HepG2 (cell line): ENCODE measurements around the gene RSPH1. TPM values are rescaled to one million over a fixed set of nuclear protein-coding genes. Genes with fewer than 3 reads are reported as not detected.

Experiments
- ATAC-seq: fragments of 200-7000 bp; cut with Tn5 transposase; 3 replicates; pipeline ENCODE4 v1.9.1; 2020; ENCODE audit warnings: mild to moderate bottlenecking, moderate library complexity
- BruUV-seq: library from RNA; stranded (reverse); fragments of 400-500 nt; replicated peaks from 2 replicates; lab custom pipeline; 2021; lab: Mats Ljungman, UMichigan
- CTCF ChIA-PET: fragments of 300-600 bp; formaldehyde crosslinking; extraction: SDS; loops from one replicate; lab custom pipeline; 2021; ENCODE audit warnings: low total read pairs, inconsistent platforms, low intra/inter-chr PET ratio; lab: Yijun Ruan, JAX
- POLR2A ChIA-PET: fragments of 350-600 bp; sonication (Branson Sonifier 250); formaldehyde crosslinking; loops from one replicate; lab custom pipeline; 2020; ENCODE audit warnings: antibody characterized with exemption, inconsistent platforms; lab: Yijun Ruan, JAX
- DNase-seq: peaks from one replicate; pipeline ENCODE4 v3.0.0-alpha.2; 2015; ENCODE audit warnings: low spot score
- FAIRE-seq: peaks from 3 replicates; lab custom pipeline; 2011; peaks lifted over from hg19 to GRCh38; lab: Jason Lieb, UNC
- H2AFZ ChIP-seq: one replicate; pipeline ENCODE4 v1.6.1; 2011; ENCODE audit warnings: low read length, inconsistent platforms
- H3K27ac ChIP-seq: fragments of 300-600 bp; 3 replicates; pipeline ENCODE4 v1.8.0; 2011; ENCODE audit warnings: mixed run types, mild to moderate bottlenecking, mixed read lengths, low read length, inconsistent platforms; ENCODE audit not compliant: insufficient read depth; ENCODE audit errors: extremely low read length
- H3K27me3 ChIP-seq, 2 experiments: fragments of 200-600 bp in 1 of 2; 2 replicates in 1 of 2; 3 replicates in 1 of 2; pipeline versions ENCODE4 v1.6.0 to v1.8.0; 2011; ENCODE audit warnings: low read length in 2 of 2, mild to moderate bottlenecking in 2 of 2, moderate library complexity in 2 of 2, inconsistent platforms in 1 of 2; ENCODE audit not compliant: insufficient read depth in 2 of 2, control insufficient read depth in 1 of 2
- H3K36me3 ChIP-seq, 2 experiments: fragments of 200-600 bp in 1 of 2; replicated peaks in 1 of 2; 2 replicates in 1 of 2; 3 replicates in 1 of 2; pipeline versions ENCODE4 v1.5.1 to v1.8.0; 2011; ENCODE audit warnings: low read length in 2 of 2, inconsistent platforms in 1 of 2; ENCODE audit not compliant: insufficient read depth in 2 of 2, control insufficient read depth in 1 of 2
- H3K4me1 ChIP-seq: 2 replicates; pipeline ENCODE4 v1.5.1; 2012; ENCODE audit warnings: low read length, inconsistent platforms; ENCODE audit not compliant: insufficient read depth
- H3K4me2 ChIP-seq: 2 replicates; pipeline ENCODE4 v1.6.0; 2011; ENCODE audit warnings: low read depth, low read length, inconsistent platforms
- H3K4me3 ChIP-seq, 3 experiments: fragments of 200-600 bp in 1 of 3; sonication (generic), shearing (Covaris generic) in 1 of 3; replicated peaks in 1 of 3; 2 replicates each; pipeline ENCODE4 v1.5.1; 2011 to 2016; ENCODE audit warnings: low read length in 3 of 3, inconsistent platforms in 2 of 3, low read depth in 2 of 3, mild to moderate bottlenecking in 2 of 3, control low read depth in 1 of 3, mixed read lengths in 1 of 3; ENCODE audit not compliant: insufficient read depth in 1 of 3
- H3K79me2 ChIP-seq: one replicate; pipeline ENCODE4 v1.6.1; 2011; ENCODE audit warnings: low read length, inconsistent platforms; ENCODE audit not compliant: insufficient read depth
- H3K9ac ChIP-seq: 2 replicates; pipeline ENCODE4 v1.6.0; 2011; ENCODE audit warnings: mild to moderate bottlenecking, low read depth, low read length, inconsistent platforms; ENCODE audit not compliant: insufficient read depth
- H3K9me3 ChIP-seq: 2 replicates; pipeline ENCODE4 v1.5.1; 2012; ENCODE audit warnings: mild to moderate bottlenecking, low read length
- H4K20me1 ChIP-seq: 2 replicates; pipeline ENCODE4 v1.6.0; 2011; ENCODE audit warnings: inconsistent platforms, mild to moderate bottlenecking, low read length, moderate library complexity; ENCODE audit not compliant: insufficient read depth
- ARHGAP35 ChIP-seq: sonication (generic); formaldehyde crosslinking; IDR thresholded peaks from 2 replicates; pipeline ENCODE4 v1.9.0; 2022; ENCODE audit warnings: mild to moderate bottlenecking, inconsistent platforms, moderate library complexity, missing genetic modification reagents, borderline replicate concordance
- GTF2F1 ChIP-seq: fragments of 150-350 bp; IDR thresholded peaks from 2 replicates; pipeline ENCODE4 v1.6.1; 2014; ENCODE audit warnings: low read length
- PLRG1 ChIP-seq: fragments of 450-650 bp; conservative IDR thresholded peaks from 2 replicates; pipeline ENCODE4 v1.6.1; 2016
- REXO4 ChIP-seq: sonication (generic); formaldehyde crosslinking; IDR thresholded peaks from 2 replicates; pipeline ENCODE4 v1.8.0; 2022; ENCODE audit warnings: missing genetic modification reagents, mild to moderate bottlenecking, borderline replicate concordance
- RORA ChIP-seq: sonication (generic); formaldehyde crosslinking; IDR thresholded peaks from 2 replicates; pipeline ENCODE4 v1.5.0; 2020; ENCODE audit warnings: mild to moderate bottlenecking, missing genetic modification reagents, moderate library complexity
- THAP11 ChIP-seq: IDR thresholded peaks from 2 replicates; pipeline ENCODE4 v1.6.1; 2016; ENCODE audit warnings: missing biosample characterization, missing genetic modification reagents
- ZNF124 ChIP-seq: sonication (generic); formaldehyde crosslinking; IDR thresholded peaks from 2 replicates; pipeline ENCODE4 v1.4.0; 2020; ENCODE audit warnings: missing genetic modification reagents
- ZNF136 ChIP-seq: sonication (generic); formaldehyde crosslinking; IDR thresholded peaks from 2 replicates; pipeline ENCODE4 v1.8.1; 2022; ENCODE audit warnings: low read depth, mild to moderate bottlenecking, moderate library complexity, missing genetic modification reagents
- ZNF234 ChIP-seq: sonication (generic); formaldehyde crosslinking; conservative IDR thresholded peaks from 2 replicates; pipeline ENCODE4 v1.5.1; 2020; ENCODE audit warnings: mild to moderate bottlenecking, missing genetic modification reagents
- ZNF296 ChIP-seq: sonication (generic); formaldehyde crosslinking; conservative IDR thresholded peaks from 2 replicates; pipeline ENCODE4 v1.5.0; 2020; ENCODE audit warnings: mild to moderate bottlenecking, missing genetic modification reagents
- ZNF317 ChIP-seq: sonication (generic); formaldehyde crosslinking; IDR thresholded peaks from 2 replicates; pipeline ENCODE4 v1.5.0; 2020; ENCODE audit warnings: mild to moderate bottlenecking, missing genetic modification reagents
- ZNF616 ChIP-seq: sonication (generic); formaldehyde crosslinking; IDR thresholded peaks from 2 replicates; pipeline ENCODE4 v1.5.0; 2020; ENCODE audit warnings: low read depth, mild to moderate bottlenecking, missing genetic modification reagents
- ZNF629 ChIP-seq: sonication (generic); formaldehyde crosslinking; conservative IDR thresholded peaks from 2 replicates; pipeline ENCODE4 v1.5.0; 2020; ENCODE audit warnings: missing genetic modification reagents
- ZNF670 ChIP-seq: sonication (generic); formaldehyde crosslinking; IDR thresholded peaks from 2 replicates; pipeline ENCODE4 v1.8.0; 2022; ENCODE audit warnings: mild to moderate bottlenecking, missing genetic modification reagents, borderline replicate concordance
- ZNF746 ChIP-seq: sonication (generic); formaldehyde crosslinking; IDR thresholded peaks from 2 replicates; pipeline ENCODE4 v1.8.0; 2022; ENCODE audit warnings: mild to moderate bottlenecking, missing genetic modification reagents
- ZNF878 ChIP-seq: sonication (generic); formaldehyde crosslinking; IDR thresholded peaks from 2 replicates; pipeline ENCODE4 v1.8.1; 2023; ENCODE audit warnings: mild to moderate bottlenecking, missing genetic modification reagents, moderate library complexity
- WGBS: methylation state at CpG from one replicate; pipeline ENCODE4 v1.1.6; 2017; ENCODE audit warnings: low lambda C conversion rate; 5-methylcytosine and 5-hydroxymethylcytosine counted together
- in situ Hi-C: cut with HindIII; loops from 2 replicates; pipeline ENCODE4 v1.10.0; 2017; ENCODE audit warnings: low pct_unique_long_range_greater_than_20kb; ENCODE audit not compliant: extremely low pct_ligation_motif_present
- intact Hi-C: fragments of 100-400 bp; cut with micrococcal nuclease; formaldehyde crosslinking; loops from one replicate; pipeline ENCODE4 v1.10.0; 2022; ENCODE audit not compliant: unreplicated experiment
- polyA plus RNA-seq, 8 experiments: library from polyadenylated mRNA; depleted of rRNA in 3 of 8; stranded (reverse) in 7 of 8; unstranded in 1 of 8; fragments of >200 nt; fragmentation: Illumina TruSeq in 4 of 8; extraction: Trizol in 4 of 8; gene quantifications; 2 replicates each; pipeline versions ENCODE4 v1.2.1 to v1.2.3, GENCODE V29; 2011 to 2016; ENCODE audit warnings: low read depth in 4 of 8, missing spikeins in 1 of 8, mixed read lengths in 1 of 8; ENCODE audit not compliant: insufficient read depth in 1 of 8
- total RNA-seq, 5 experiments: library from RNA; depleted of rRNA; stranded (reverse); fragments of >200 nt; fragmentation: Illumina TruSeq; extraction: Trizol; gene quantifications; 2 replicates each; pipeline ENCODE4 v1.2.3, GENCODE V29; 2016; ENCODE audit warnings: low read depth in 1 of 5
- TF ChIP-seq, protein P1 (sequence below): sonication (generic); formaldehyde crosslinking; IDR thresholded peaks from 2 replicates; pipeline ENCODE4 v1.4.0; 2020; ENCODE audit warnings: missing genetic modification reagents

RSPH1 gene
- total and polyA plus RNA-seq, 2 of the 13 experiments (the other 11 are each of a cell fraction or from before 2014, with no cell fraction given): not detected

- Histone ChIP-seq H3K9me3 (no peaks in the 10 kb centered on the region), H3K4me3 (no peak overlapping the region), H3K4me1 (no peaks in the 10 kb centered on the region)
- no peak for DNase-seq
- TF ChIP-seq ZNF296 (CRISPR knock-in tag) (no peak), ZNF317 (no peak), PLRG1 (no peak), ZNF878 (no peak), ZNF629 (CRISPR knock-in tag) (no peak), ZNF616 (CRISPR knock-in tag) (no peak)
- TF ChIP-seq, all 625 proteins: peak for 0
- intact Hi-C loops: no loop called here
- Histone ChIP-seq H3K27me3 (no peaks in the 10 kb centered on the region; a peak in 1 of 5 replicates), H3K36me3 (no peaks in the 10 kb centered on the region), H3K27ac (no peak overlapping the region), H3K9ac (no peak overlapping the region), H3K4me2 (no peak overlapping the region), H2AFZ (no peak overlapping the region), H3K79me2 (no peaks in the 10 kb centered on the region), H4K20me1 (no peaks in the 10 kb centered on the region)
- no peak for FAIRE-seq
- BruUV-seq: no TSS peak
- in situ Hi-C loops: no loop called here
- WGBS: 7% methylated on average over 4 of the region's 4 CpGs
- ChIA-PET CTCF (no interaction called here), POLR2A (no interaction called here)
- no peak for ATAC-seq
Observed at GRCh38 chr21:42533963-42534355, 37.9 kb upstream of the RSPH1 start.

GRCh38 chr21:42533306-42533962, 37.4 kb upstream of the RSPH1 start:
- no peak for ATAC-seq
- no peak for TF ChIP-seq REXO4 (CRISPR knock-in tag)
- TF ChIP-seq ZNF746: no peak
- TF ChIP-seq THAP11 (CRISPR knock-in tag): no peak
- TF ChIP-seq ZNF136 (CRISPR knock-in tag): no peak
- no peak for TF ChIP-seq ZNF124 (CRISPR knock-in tag)
- TF ChIP-seq, protein P1, sequence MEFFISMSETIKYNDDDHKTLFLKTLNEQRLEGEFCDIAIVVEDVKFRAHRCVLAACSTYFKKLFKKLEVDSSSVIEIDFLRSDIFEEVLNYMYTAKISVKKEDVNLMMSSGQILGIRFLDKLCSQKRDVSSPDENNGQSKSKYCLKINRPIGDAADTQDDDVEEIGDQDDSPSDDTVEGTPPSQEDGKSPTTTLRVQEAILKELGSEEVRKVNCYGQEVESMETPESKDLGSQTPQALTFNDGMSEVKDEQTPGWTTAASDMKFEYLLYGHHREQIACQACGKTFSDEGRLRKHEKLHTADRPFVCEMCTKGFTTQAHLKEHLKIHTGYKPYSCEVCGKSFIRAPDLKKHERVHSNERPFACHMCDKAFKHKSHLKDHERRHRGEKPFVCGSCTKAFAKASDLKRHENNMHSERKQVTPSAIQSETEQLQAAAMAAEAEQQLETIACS (CRISPR knock-in tag): no peak
- TF ChIP-seq GTF2F1: no peak
- no peak for TF ChIP-seq ARHGAP35 (CRISPR knock-in tag)
- TF ChIP-seq ZNF670 (CRISPR knock-in tag): no peak
- no peak for TF ChIP-seq RORA (CRISPR knock-in tag)
- no peak for TF ChIP-seq ZNF234
- no peak overlapping the region for H3K4me3 ChIP-seq
- ChIA-PET POLR2A (no interaction called here), CTCF (no interaction called here)
- no peaks in the 10 kb centered on the region for H3K79me2 ChIP-seq
- no peaks in the 10 kb centered on the region for H3K9me3 ChIP-seq
- no peak overlapping the region for H3K4me2 ChIP-seq
- intact Hi-C loops (no loop called here), in situ Hi-C loops (no loop called here)
- no peak for FAIRE-seq
- WGBS: 50% methylated on average over 7 of the region's 13 CpGs
- no peaks in the 10 kb centered on the region for H4K20me1 ChIP-seq
- H3K27ac ChIP-seq: no peak overlapping the region
- no peaks in the 10 kb centered on the region; a peak in 1 of 5 replicates for H3K27me3 ChIP-seq
- DNase-seq: no peak
- H2AFZ ChIP-seq: no peak overlapping the region
- no peak overlapping the region for H3K9ac ChIP-seq
- no peaks in the 10 kb centered on the region for H3K4me1 ChIP-seq
- no TSS peak for BruUV-seq
- H3K36me3 ChIP-seq: no peaks in the 10 kb centered on the region
